Cerebellar nuclear complex (tissue), 1 donor: ENCODE measurements around the gene BUB3.

Source experiments
- DNase-seq, 2 experiments: peaks; one replicate each; lab custom pipeline; 2025; lab: John Stamatoyannopoulos, UW

Gene BUB3

GRCh38 chr10:123140983-123141390, 13.2 kb upstream of the BUB3 start:
- DNase-seq: no peak

DNA sequence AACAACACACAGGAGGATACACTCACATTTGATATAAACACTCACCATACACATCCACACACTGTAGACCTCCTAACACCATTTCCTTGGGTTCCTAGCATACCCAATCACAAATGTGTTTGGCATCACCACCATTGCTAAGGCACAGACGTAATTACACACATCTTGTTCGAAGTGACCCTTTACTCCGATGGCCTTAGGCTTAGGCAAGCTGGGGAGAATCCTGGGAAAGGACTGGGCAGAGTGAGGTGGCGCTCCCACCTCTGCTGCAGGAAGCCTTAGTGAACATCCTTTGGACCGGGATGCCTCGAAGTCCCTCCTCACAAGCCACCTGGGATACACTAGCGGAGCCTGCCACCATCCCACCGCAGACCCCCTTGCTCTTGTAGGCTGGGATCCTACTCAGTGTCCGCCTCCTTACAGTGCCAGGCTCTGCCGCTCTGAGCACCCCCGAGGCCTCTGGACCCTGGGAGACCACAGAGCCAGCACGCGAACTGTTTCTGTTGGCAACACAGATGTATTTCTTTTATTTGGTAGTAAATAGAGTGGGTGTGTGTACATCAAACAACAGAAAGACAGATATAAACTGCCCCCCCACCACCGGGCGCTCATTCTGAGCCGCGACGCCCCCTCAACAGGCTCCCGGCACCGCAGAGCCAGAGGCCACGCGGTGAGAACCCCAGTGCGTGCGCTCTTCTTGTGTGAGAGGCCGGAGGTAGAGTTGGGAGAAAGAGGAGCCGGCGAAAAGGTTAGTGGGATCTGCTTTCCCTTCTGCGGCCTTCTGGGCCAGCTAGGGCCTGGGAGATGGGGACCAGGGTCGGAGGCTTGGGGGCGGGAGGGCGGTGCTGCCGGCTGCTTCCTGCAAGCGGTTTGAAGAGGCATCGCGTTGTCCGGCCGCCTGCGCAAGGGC, 12.2 kb upstream of the BUB3 start:
- DNase-seq: no peak

GRCh38 chr10:123142701-123143161, 11.5 kb upstream of the BUB3 start:
- DNase-seq: no peak

DNA sequence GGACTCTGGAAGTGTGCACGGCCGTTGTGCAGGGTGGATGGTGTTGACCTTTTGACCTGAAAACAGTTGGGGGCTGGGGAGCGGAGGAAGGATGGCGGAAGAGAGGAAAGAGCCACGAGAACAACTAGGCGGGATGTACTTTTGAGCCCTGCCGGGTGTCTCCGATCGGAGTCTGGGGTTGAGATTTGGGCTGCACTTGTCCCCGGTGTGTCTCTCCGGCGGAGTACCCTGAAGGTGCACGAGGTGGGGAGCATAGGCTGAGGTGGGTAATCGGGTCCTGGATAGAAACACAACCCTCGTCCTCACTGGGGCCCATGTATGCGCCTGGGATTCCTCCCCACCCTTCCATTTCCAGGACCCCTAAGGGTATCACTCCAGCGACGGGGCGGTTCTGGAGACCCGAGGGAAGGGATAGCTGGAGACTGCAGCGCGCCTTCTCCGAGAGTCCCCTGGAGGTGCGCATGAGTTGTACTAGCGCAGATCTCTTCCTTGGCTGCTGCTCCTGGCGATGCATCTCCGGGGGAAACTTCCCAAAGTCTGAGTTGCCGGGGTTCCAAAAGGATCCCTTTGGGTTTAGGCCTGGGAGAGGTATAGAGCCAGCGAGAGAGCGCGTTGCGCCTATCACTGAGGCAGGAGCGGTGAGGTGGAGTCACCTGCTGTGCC, 10.9 kb upstream of the BUB3 start:
- DNase-seq: no peak

DNA sequence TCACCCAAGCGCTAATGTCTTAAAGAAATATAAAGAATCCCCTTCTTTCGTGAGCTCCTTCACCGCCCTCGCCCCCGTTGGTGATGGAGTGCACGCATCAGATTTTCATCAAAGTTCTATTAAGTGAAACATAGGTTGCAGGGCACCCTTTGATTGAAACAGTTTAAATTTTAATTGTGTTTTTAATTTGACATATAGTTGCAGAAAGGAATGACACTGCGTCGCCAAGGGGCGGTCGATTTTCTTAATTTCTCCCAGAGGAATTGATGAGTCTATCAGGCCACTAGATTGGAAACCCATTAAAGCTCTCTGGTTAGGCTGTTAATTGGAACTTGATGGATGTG, 10.4 kb upstream of the BUB3 start:
- no peak for DNase-seq

GRCh38 chr10:123144697-123145541, 9.3 kb upstream of the BUB3 start:
- no peak for DNase-seq

DNA sequence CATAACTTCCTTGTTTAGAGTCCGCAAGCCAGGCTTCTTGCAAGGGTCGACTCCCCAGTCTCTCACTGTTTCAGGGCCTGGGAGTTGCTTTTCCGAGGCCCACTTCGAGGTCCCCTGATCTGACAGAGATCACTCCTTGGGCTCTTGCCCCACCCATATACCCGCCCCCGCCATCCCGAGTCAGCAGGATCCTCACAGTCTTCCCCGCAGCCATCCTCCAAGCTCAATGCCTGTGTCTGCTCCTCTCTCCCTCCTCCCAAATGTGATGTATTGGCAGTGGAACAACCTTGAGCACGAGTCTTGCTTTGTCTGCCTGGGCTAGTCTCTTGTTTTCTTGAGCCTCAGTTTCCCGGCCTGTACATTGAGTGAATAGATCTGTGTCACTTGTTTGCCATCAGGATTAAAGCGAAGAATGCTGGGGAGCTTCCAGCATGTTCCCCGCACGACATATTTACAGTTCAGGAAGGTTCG, 8.6 kb upstream of the BUB3 start:
- DNase-seq: no peak

DNA sequence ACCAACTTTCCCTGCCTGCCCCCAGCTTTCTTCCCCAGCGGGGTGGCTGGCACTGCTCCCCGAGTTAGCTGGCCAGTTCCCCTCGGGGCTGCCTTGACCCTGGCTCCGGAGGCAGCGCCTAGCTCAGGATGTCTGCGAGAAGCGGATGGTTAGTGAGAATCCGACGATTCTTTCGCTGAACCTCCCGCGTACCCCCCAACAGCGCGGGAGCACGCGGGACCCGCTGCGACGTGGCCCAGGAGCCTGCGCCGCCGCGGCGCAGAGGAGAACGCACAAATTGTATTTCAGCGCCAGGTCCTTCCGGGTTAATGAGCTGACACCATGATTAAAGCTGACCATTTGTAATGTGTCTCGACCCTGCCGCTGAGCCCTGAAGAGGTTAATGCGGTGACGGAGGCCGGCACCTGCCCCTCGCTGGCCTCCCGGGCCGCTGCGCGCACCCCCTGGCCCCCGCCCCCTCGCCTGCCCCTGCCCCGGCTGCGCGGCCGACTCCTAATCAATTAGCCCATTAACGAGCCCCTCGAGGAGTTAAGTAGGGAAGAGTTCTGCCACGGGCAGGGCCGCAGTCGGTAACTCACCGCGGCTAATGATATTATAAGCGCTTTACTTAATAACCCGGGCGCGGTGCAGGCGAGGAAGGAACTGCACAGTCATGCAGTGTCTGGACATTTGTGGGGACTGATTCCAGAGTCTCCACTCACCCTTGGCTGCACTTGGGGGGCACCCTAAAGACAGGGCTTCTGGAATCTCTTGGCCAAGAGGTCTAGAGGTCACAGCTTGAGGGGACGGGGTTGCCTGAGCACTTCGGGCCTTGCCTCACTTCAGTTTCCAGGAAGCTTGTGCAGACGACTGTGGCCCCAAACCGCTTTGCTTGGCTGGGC, 7.9 kb upstream of the BUB3 start:
- DNase-seq: no peak

DNA sequence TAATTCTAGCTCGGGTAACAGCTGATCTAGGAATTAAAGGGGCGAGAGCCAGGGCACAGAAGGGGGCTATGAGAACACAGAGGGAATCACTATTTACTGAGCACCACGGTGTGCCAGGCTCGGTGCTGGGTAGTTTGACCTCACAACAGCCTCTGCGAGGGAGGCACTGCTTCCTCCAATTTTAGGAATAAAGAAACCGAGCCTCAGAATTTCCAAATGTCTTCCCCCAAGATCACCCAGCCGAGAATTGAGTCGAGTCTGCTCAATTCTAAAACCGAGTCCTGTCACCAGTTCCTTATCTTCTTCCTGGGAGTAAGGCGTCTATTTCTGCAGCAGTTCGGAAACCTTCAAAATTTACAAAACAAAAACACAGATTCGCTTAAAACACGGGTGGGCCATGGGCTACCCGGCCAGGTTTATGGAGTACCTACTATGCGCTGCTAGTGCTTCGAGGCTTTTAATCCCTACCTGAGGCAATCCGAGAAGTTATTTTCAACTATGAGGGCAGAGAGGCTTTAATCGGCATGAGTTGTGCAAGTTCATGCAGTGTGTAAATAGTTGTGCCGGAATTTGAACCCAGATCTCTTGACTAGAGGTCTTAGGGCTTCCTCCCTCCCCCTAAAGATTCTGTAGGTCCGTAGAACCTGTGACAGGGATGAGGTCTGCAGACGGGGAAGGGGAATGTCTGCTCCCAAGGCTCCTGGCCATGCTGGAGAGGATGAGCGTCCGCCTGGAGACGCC, 7.1 kb upstream of the BUB3 start:
- DNase-seq: no peak

DNA sequence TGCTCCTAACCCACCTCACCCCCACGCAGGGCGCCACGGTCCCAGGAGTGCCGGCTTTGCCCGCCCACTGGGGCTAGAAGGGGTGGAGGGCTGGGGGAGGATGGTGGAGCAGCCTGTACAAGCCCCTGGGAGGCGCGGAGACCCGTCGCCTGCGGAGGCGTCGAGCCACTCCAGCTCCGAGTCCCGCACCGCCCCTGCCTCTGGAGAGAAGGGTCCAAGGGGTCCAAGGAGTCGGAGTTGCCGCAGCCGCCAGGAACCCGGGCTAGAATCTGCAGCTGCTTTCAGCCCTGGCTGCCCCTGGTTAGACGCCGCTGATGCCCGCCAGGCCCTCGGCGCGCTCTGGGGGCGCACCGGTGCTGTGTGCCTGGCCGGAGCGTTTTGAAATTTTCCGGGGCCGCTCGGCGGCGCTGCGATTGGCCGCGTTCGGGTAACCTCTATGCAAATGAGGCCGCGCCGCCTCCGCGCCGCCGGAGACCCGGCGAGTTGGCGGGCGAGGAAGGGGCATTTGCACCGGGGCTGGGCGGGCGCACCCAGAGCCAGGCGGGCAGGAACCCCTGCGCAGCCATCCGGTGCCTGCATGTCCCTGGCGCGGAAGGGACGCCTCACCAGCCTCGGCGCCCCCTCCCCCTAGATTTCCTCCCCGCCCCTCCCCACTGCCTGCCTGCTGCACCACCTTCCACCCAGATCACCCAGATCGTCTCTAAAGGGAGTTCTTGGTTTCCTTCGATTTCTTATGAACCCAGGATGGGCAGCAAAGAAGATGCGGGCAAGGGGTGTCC, 6.4 kb upstream of the BUB3 start, which contains the start of gene HMX2:
Gene HMX2 (plus strand): TSS at position 502 of the 779 bp plus-strand sequence. CDS start 243 bp downstream, at position 745.
- no peak for DNase-seq

DNA sequence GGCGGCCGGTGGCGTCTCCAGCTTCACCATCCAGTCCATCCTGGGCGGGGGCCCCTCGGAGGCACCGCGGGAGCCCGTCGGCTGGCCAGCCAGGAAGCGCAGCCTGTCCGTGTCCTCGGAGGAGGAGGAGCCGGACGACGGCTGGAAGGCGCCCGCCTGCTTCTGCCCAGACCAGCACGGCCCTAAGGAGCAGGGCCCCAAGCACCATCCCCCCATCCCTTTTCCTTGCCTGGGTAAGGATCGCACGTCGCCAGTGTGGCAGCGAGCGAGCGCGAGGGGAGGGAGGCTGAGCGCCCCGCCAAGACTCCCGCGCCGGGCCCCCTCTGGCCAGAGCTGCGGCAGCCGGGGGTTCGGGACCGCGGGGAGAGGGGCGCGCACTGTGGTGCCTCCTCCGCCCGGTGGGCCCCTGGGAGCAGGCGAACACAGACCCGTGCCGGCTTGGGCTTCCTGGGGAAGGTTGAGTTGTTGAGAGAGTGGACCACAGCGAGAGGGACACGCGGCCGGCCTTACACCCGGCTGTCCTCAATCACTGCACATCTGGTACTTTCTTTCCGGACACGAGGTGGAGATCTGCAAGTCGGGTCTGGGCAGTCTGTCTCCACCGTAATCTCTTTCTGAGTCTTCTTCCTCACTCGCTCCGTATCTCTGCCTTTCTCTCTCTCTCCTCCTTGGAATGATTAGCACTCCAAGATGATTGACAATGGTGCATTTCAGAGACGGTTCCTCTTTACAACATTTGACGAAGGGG, 5.6 kb upstream of the BUB3 start:
- no peak for DNase-seq

DNA sequence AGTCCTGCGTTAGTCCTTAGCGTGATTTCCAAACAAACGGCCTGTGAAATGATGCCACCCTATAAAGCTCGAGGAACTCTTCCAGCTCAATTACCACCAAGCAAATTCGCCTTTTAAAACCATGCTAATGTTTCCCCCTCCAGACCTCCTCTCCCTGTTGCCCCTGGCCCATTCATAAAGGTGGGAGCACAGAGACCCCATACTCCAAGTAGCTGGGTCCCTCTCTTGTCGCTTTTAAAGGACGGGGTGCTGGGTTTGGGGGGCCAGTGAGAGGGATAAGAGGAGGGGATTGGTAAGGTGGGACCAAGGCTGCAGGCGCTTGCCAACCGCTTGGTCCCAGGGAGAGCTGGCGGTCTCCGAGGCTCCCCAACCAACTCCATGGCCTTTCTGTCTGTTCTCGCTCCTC, 5.0 kb upstream of the BUB3 start:
- no peak for DNase-seq

GRCh38 chr10:123149568-123150270, 4.5 kb upstream of the BUB3 start:
- DNase-seq: no peak

GRCh38 chr10:123150271-123150985, 3.8 kb upstream of the BUB3 start:
- DNase-seq: no peak

DNA sequence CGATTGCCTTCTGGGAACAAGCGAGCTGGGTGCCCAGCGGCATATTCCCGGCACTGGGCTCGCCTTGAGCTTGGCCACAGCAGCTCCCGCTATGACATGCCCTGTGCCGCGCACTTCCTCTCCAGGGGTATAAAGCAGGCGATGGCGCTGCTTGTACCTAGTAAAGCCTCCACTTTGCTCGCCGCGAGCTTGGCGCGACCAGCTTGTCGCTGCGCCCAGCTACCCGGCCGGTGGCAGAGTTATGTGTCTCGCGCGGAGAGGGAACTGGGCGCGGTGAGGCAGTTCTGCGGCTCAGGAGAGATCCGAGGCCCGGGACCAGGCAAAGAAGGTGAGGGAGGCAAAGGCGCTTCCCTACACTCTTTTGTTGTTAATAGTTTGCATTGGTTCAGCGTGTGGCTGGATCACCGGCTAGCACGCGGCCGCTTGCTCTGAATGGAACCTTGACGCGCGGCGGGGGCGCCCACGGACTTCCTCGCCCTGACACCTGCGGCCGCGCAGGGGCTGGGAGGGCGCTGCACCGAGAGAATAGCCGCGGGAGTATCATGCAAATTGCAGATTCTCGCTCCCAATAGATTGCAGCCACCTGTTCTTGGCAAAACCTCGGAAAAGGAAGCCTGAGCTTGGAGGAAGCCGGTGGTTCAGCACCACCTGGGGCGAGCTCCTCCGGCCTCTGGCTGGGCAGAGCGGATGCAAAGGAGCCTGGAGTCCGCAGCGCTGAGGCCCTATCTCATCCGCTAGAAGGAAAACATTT, 3.0 kb upstream of the BUB3 start:
- no peak for DNase-seq

GRCh38 chr10:123151737-123152135, 2.5 kb upstream of the BUB3 start:
- no peak for DNase-seq
